Measurements from ENCODE around the gene NXPH1. TPM values are rescaled to one million over a fixed set of nuclear protein-coding genes. Genes with fewer than 3 reads are reported as not detected.

Gene NXPH1
- total RNA-seq, 1 donor from 2014 or later, result 3.8 TPM

- Mint-ChIP-seq H3K27ac (ENCODE audit: unreplicated experiment) (no peak overlapping the region), H3K27me3 (ENCODE audit: unreplicated experiment) (peaks cover 2% of the 10 kb centered on the region), H3K4me3 (ENCODE audit: unreplicated experiment) (no peak overlapping the region), H3K36me3 (ENCODE audit: unreplicated experiment) (no peaks in the 10 kb centered on the region), H3K4me1 (ENCODE audit: low read depth, unreplicated experiment) (peaks cover 17% of the 10 kb centered on the region), H3K9me3 (ENCODE audit: unreplicated experiment) (no peaks in the 10 kb centered on the region)
- TF ChIP-seq, protein P1, sequence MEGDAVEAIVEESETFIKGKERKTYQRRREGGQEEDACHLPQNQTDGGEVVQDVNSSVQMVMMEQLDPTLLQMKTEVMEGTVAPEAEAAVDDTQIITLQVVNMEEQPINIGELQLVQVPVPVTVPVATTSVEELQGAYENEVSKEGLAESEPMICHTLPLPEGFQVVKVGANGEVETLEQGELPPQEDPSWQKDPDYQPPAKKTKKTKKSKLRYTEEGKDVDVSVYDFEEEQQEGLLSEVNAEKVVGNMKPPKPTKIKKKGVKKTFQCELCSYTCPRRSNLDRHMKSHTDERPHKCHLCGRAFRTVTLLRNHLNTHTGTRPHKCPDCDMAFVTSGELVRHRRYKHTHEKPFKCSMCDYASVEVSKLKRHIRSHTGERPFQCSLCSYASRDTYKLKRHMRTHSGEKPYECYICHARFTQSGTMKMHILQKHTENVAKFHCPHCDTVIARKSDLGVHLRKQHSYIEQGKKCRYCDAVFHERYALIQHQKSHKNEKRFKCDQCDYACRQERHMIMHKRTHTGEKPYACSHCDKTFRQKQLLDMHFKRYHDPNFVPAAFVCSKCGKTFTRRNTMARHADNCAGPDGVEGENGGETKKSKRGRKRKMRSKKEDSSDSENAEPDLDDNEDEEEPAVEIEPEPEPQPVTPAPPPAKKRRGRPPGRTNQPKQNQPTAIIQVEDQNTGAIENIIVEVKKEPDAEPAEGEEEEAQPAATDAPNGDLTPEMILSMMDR (IDR thresholded peaks at IDR 0.05; ENCODE audit: partially characterized antibody, unreplicated experiment), result no peak
- DNase-seq, result no peak
These were observed 158.8 kb downstream of the NXPH1 start for GRCh38 chr7:8592167-8592566.

DNA sequence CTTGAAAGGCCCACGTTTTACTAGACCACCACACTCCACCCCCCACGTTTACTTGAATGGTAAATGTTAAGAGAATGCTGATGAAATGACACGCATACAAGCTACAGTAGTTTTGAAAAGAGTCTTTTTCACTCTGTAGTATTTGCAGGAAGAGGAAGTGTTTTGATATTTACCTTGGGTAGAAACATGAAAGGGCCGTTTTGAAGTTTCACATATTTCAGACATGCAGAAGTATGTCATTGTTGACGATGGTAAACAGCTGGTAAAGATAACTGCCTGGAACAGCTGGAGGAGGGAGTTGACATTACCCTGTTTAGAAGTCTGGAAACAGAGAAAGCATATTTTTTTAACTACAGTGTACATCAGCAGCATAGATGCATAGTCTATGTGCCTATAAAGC is 160.7 kb downstream of the NXPH1 start:
- no peak for DNase-seq
- H3K27me3 Mint-ChIP-seq (ENCODE audit: unreplicated experiment), result no peaks in the 10 kb centered on the region
- H3K4me3 Mint-ChIP-seq (ENCODE audit: unreplicated experiment), result no peak overlapping the region

DNA sequence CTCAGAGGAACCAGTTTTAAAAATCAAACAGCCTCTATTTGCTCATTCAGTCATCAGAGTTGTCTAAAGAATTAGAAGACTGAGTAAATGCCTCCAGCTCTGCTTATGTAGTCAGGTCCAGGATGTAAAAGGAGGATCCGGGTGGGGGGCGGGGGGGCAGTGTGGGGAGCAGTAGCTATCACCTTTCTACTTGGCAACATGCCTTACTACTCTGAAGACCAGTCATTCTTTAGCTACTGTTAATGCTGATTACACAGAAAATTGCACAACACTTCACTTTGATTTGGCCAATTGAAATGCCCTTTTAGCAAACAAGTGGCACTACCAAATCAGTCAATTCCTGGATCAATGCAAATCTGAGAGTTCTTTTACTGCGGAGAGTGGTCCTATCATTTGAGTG is 164.2 kb downstream of the NXPH1 start:
- no peaks in the 10 kb centered on the region for H3K9me3 Mint-ChIP-seq (ENCODE audit: unreplicated experiment)
- no peak for DNase-seq
- H3K4me3 Mint-ChIP-seq (ENCODE audit: unreplicated experiment), result no peak overlapping the region
- TF ChIP-seq, protein P1 (IDR thresholded peaks at IDR 0.05; ENCODE audit: partially characterized antibody, unreplicated experiment), result no peak
- peaks cover 6% of the 10 kb centered on the region for H3K4me1 Mint-ChIP-seq (ENCODE audit: low read depth, unreplicated experiment)
- H3K27me3 Mint-ChIP-seq (ENCODE audit: unreplicated experiment), result no peaks in the 10 kb centered on the region
- no peak overlapping the region for H3K27ac Mint-ChIP-seq (ENCODE audit: unreplicated experiment)
- no peaks in the 10 kb centered on the region for H3K36me3 Mint-ChIP-seq (ENCODE audit: unreplicated experiment)

More for the DNA sequence above, 160.7 kb downstream of the NXPH1 start:
- TF ChIP-seq, protein P1 (IDR thresholded peaks at IDR 0.05; ENCODE audit: partially characterized antibody, unreplicated experiment), result no peak
- Mint-ChIP-seq H3K4me1 (ENCODE audit: low read depth, unreplicated experiment) (peaks cover 17% of the 10 kb centered on the region), H3K9me3 (ENCODE audit: unreplicated experiment) (no peaks in the 10 kb centered on the region), H3K27ac (ENCODE audit: unreplicated experiment) (no peak overlapping the region), H3K36me3 (ENCODE audit: unreplicated experiment) (no peaks in the 10 kb centered on the region)

DNA sequence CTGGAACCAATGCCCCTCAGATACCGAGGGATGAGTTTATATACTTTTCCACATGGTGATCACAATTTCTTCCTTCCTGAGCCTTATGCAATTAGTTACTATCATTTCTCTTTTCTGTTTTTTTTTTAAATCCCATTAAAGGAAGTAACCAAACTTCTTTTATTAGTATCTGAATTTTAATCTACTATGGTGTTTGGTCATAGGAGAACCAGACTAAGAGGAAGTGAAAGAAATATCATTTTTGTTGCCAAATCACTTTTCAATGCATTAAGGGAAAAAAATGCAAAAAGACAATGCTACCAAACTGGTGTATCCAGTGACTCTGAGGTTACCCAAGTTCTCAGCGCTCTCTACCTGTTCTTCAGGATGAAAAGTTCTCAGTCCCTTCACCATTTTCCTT is 167.7 kb downstream of the NXPH1 start:
- no peak overlapping the region for H3K27ac Mint-ChIP-seq (ENCODE audit: unreplicated experiment)
- H3K4me1 Mint-ChIP-seq (ENCODE audit: low read depth, unreplicated experiment), result peaks cover 6% of the 10 kb centered on the region
- no peaks in the 10 kb centered on the region for H3K36me3 Mint-ChIP-seq (ENCODE audit: unreplicated experiment)
- no peaks in the 10 kb centered on the region for H3K27me3 Mint-ChIP-seq (ENCODE audit: unreplicated experiment)
- no peak overlapping the region for H3K4me3 Mint-ChIP-seq (ENCODE audit: unreplicated experiment)
- H3K9me3 Mint-ChIP-seq (ENCODE audit: unreplicated experiment), result no peaks in the 10 kb centered on the region
- DNase-seq, result no peak
- TF ChIP-seq, protein P1 (IDR thresholded peaks at IDR 0.05; ENCODE audit: partially characterized antibody, unreplicated experiment), result no peak

- H3K4me3 Mint-ChIP-seq (ENCODE audit: unreplicated experiment), result no peak overlapping the region
- H3K9me3 Mint-ChIP-seq (ENCODE audit: unreplicated experiment), result no peaks in the 10 kb centered on the region
- no peak for DNase-seq
- H3K4me1 Mint-ChIP-seq (ENCODE audit: low read depth, unreplicated experiment), result peaks cover 11% of the 10 kb centered on the region
- TF ChIP-seq, protein P1 (IDR thresholded peaks at IDR 0.05; ENCODE audit: partially characterized antibody, unreplicated experiment), result no peak
- no peak overlapping the region for H3K27ac Mint-ChIP-seq (ENCODE audit: unreplicated experiment)
- H3K27me3 Mint-ChIP-seq (ENCODE audit: unreplicated experiment), result no peaks in the 10 kb centered on the region
- no peaks in the 10 kb centered on the region for H3K36me3 Mint-ChIP-seq (ENCODE audit: unreplicated experiment)
These were observed 171.8 kb downstream of the NXPH1 start for GRCh38 chr7:8605221-8605620.

Measured in glutamatergic neuron (in vitro differentiated cells).